Measurements from ENCODE around the gene MLEC. TPM values are rescaled to one million over a fixed set of nuclear protein-coding genes. Genes with fewer than 3 reads are reported as not detected.

The MLEC gene
- total RNA-seq, 2 experiments from 2014 or later: 69.7 to 101 TPM

DNA sequence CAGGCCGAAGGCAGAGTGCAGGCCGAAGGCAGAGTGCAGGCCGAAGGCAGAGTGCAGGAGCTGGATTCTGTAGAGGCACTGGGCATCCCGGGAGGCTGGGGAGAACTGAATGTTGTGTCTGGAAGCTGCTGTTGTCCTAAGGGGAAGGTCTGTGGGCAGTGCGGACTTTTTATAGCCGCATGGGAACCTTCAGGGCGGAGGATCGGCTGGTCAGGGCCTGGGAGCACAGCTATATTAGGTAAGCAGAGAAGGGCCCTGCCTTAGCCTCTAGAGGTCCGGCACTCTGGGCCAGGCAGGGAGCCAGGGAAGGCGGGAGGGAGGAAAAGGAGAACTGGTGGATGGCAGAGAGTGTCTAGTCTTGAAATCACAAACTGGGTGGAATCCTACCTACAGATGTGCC, 32.3 kb upstream of the MLEC start:
- H2AFZ ChIP-seq (ENCODE audit: low read length): no peak overlapping the region
- H3K4me1 ChIP-seq (ENCODE audit: insufficient read depth, low read length, poor library complexity, severe bottlenecking): peaks cover 20% of the 10 kb centered on the region
- intact Hi-C loops (cut with micrococcal nuclease; ENCODE audit: unreplicated experiment): no loop called here
- POLR2A ChIA-PET: no interaction called here
- no peak for DNase-seq (ENCODE audit: low spot score)
- TF ChIP-seq, protein P1, sequence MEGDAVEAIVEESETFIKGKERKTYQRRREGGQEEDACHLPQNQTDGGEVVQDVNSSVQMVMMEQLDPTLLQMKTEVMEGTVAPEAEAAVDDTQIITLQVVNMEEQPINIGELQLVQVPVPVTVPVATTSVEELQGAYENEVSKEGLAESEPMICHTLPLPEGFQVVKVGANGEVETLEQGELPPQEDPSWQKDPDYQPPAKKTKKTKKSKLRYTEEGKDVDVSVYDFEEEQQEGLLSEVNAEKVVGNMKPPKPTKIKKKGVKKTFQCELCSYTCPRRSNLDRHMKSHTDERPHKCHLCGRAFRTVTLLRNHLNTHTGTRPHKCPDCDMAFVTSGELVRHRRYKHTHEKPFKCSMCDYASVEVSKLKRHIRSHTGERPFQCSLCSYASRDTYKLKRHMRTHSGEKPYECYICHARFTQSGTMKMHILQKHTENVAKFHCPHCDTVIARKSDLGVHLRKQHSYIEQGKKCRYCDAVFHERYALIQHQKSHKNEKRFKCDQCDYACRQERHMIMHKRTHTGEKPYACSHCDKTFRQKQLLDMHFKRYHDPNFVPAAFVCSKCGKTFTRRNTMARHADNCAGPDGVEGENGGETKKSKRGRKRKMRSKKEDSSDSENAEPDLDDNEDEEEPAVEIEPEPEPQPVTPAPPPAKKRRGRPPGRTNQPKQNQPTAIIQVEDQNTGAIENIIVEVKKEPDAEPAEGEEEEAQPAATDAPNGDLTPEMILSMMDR (conservative IDR thresholded peaks at IDR 0.05; ENCODE audit: low read length): no peak
- no peak for TF ChIP-seq EZH2phosphoT487 (IDR thresholded peaks at IDR 0.05; ENCODE audit: borderline replicate concordance, low read depth, low read length)
- H3K27ac ChIP-seq (ENCODE audit: low read depth, low read length, poor library complexity, severe bottlenecking): no peak overlapping the region
- H3K9me3 ChIP-seq (ENCODE audit: low read length): no peaks in the 10 kb centered on the region
- no TSS peak for BruUV-seq (replicated peaks)
- no peaks in the 10 kb centered on the region for H3K36me3 ChIP-seq (ENCODE audit: insufficient read depth, low read length)
- H3K4me3 ChIP-seq (ENCODE audit: low read depth, low read length, poor library complexity, severe bottlenecking): no peak overlapping the region
- CTCF ChIA-PET (ENCODE audit: unreplicated experiment): no interaction called here
- H3K9me2 ChIP-seq (ENCODE audit: insufficient read depth, low read length): no peaks in the 10 kb centered on the region
- H3K4me2 ChIP-seq (ENCODE audit: low read length): no peak overlapping the region
- H3K79me2 ChIP-seq (ENCODE audit: insufficient read depth, low read depth, low read length): no peaks in the 10 kb centered on the region
- no peaks in the 10 kb centered on the region for H4K20me1 ChIP-seq (ENCODE audit: insufficient read depth, low read length)

DNA sequence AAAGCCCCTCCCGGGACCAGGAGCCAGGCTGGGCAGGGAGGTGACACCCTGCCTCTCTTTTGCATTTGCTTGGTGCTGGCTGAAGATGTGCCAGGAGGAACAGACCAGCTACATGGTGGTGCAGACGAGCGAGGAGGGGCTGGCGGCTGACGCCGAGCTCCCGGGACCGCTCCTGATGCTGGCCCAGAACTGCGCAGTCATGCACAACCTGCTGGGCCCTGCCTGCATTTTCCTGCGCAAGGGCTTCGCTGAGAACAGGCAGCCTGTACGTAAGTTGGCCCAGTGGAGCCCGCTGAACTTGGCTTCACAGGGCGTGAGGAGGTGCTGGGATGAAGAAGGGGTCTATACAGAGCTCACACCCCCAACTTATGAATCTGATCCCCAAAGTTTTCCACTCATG, 30.9 kb upstream of the MLEC start:
- ChIA-PET CTCF (ENCODE audit: unreplicated experiment) (no interaction called here), POLR2A (interaction anchor here (0.6 to 1.3 kb wide), 2 partner anchors 10 to 831 kb away, joined by 4 read pairs; no protein-coding TSS in a partner anchor)
- Histone ChIP-seq H3K9me2 (ENCODE audit: insufficient read depth, low read length) (no peaks in the 10 kb centered on the region), H2AFZ (ENCODE audit: low read length) (no peak overlapping the region), H4K20me1 (ENCODE audit: insufficient read depth, low read length) (no peaks in the 10 kb centered on the region), H3K4me2 (ENCODE audit: low read length) (no peak overlapping the region), H3K4me1 (ENCODE audit: insufficient read depth, low read length, poor library complexity, severe bottlenecking) (peaks cover 15% of the 10 kb centered on the region), H3K36me3 (ENCODE audit: insufficient read depth, low read length) (no peaks in the 10 kb centered on the region), H3K79me2 (ENCODE audit: insufficient read depth, low read depth, low read length) (no peaks in the 10 kb centered on the region), H3K9me3 (ENCODE audit: low read length) (no peaks in the 10 kb centered on the region), H3K4me3 (ENCODE audit: low read depth, low read length, poor library complexity, severe bottlenecking) (no peak overlapping the region), H3K27ac (ENCODE audit: low read depth, low read length, poor library complexity, severe bottlenecking) (no peak overlapping the region)
- DNase-seq (ENCODE audit: low spot score): no peak
- TF ChIP-seq EZH2phosphoT487 (IDR thresholded peaks at IDR 0.05; ENCODE audit: borderline replicate concordance, low read depth, low read length): no peak
- TF ChIP-seq, protein P1 (conservative IDR thresholded peaks at IDR 0.05; ENCODE audit: low read length): no peak
- intact Hi-C loops (cut with micrococcal nuclease; ENCODE audit: unreplicated experiment): no loop called here
- no TSS peak for BruUV-seq (replicated peaks)

DNA sequence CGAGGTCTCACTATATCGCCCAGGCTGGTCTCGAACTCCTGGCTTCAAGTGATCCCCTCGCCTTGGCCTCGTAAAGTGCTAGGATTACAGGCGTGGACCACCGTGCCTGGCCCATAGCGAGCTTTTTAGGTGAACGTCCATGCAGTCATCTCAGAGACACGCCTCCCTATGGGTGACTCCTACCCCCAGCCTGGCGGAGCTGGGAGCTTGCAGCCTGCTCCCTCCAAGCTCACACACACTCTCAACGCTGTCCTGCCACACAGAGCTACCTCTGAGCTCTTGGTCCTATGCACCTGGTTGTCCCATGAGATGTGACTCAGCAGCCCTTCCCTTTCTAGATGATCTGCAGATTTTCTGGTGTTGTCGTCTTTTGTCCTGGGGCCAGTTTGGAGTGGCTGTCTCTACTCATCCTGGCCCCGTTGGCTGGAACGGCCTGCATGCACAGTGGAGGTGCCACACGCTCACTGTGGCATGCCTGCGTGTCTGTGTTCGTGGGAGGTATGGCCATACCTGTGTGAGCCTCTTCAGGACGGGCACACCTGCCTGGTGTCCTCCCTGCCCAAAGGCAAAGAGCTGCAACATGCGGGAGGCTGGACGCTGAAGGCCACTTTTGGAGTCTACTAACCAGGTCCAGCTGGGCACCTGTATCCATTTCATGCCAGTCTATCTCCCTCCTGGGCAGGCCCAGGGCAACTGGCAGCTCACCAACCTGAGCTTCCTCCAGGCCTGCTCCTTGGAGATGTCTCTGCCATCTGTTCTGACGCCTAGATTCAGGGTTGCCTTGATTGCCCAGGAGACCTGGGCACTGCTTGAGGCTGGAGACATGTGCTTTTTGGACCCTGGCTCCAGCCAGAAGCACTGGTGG, 28.4 kb upstream of the MLEC start:
- Histone ChIP-seq H3K27ac (ENCODE audit: low read depth, low read length, poor library complexity, severe bottlenecking) (no peak overlapping the region), H4K20me1 (ENCODE audit: insufficient read depth, low read length) (no peaks in the 10 kb centered on the region), H2AFZ (ENCODE audit: low read length) (no peak overlapping the region), H3K4me3 (ENCODE audit: low read depth, low read length, poor library complexity, severe bottlenecking) (no peak overlapping the region), H3K36me3 (ENCODE audit: insufficient read depth, low read length) (no peaks in the 10 kb centered on the region), H3K4me2 (ENCODE audit: low read length) (no peak overlapping the region), H3K79me2 (ENCODE audit: insufficient read depth, low read depth, low read length) (no peaks in the 10 kb centered on the region), H3K9me3 (ENCODE audit: low read length) (no peaks in the 10 kb centered on the region), H3K4me1 (ENCODE audit: insufficient read depth, low read length, poor library complexity, severe bottlenecking) (peaks cover 24% of the 10 kb centered on the region), H3K9me2 (ENCODE audit: insufficient read depth, low read length) (no peaks in the 10 kb centered on the region)
- no TSS peak for BruUV-seq (replicated peaks)
- TF ChIP-seq EZH2phosphoT487 (IDR thresholded peaks at IDR 0.05; ENCODE audit: borderline replicate concordance, low read depth, low read length): no peak
- TF ChIP-seq, protein P1 (conservative IDR thresholded peaks at IDR 0.05; ENCODE audit: low read length): no peak
- CTCF ChIA-PET (ENCODE audit: unreplicated experiment): interaction anchor here (0.8 to 1.1 kb wide), 2 partner anchors 9 to 32 kb away, joined by 3 to 5 read pairs; no protein-coding TSS in a partner anchor
- intact Hi-C loops (cut with micrococcal nuclease; ENCODE audit: unreplicated experiment): no loop called here
- DNase-seq (ENCODE audit: low spot score): no peak
- POLR2A ChIA-PET: interaction anchor here (0.6 to 0.9 kb wide), 2 partner anchors 10 to 22 kb away, joined by 3 to 4 read pairs; no protein-coding TSS in a partner anchor
